H9 (cell line): ENCODE measurements around the gene CENPQ. TPM values are rescaled to one million over a fixed set of nuclear protein-coding genes. Genes with fewer than 3 reads are reported as not detected.

ENCODE experiments used
- DNase-seq: peaks from one replicate; pipeline ENCODE4 v3.0.0-alpha.2; 2017
- H2AFZ ChIP-seq: one replicate; pipeline ENCODE4 v1.6.1; 2013; ENCODE audit warnings: mild to moderate bottlenecking, low read length, control low read depth, moderate library complexity
- H2AK5ac ChIP-seq: 2 replicates; pipeline ENCODE4 v1.6.1; 2013; ENCODE audit warnings: low read length, control low read depth, mixed read lengths; ENCODE audit not compliant: insufficient read length
- H2BK120ac ChIP-seq: one replicate; pipeline ENCODE4 v1.6.1; 2013; ENCODE audit warnings: low read depth, mild to moderate bottlenecking, low read length, control low read depth, inconsistent platforms; ENCODE audit not compliant: poor library complexity, severe bottlenecking
- H2BK12ac ChIP-seq: 2 replicates; pipeline ENCODE4 v1.6.1; 2013; ENCODE audit warnings: low read length, control low read depth, mixed read lengths, low read depth; ENCODE audit not compliant: insufficient read length
- H2BK15ac ChIP-seq: 2 replicates; pipeline ENCODE4 v1.6.1; 2013; ENCODE audit warnings: low read depth, low read length, control low read depth
- H2BK20ac ChIP-seq: one replicate; pipeline ENCODE4 v1.6.1; 2013; ENCODE audit warnings: low read depth, mild to moderate bottlenecking, low read length, control low read depth, inconsistent platforms; ENCODE audit not compliant: poor library complexity, severe bottlenecking
- H2BK5ac ChIP-seq: 2 replicates; pipeline ENCODE4 v1.6.1; 2013; ENCODE audit warnings: low read length, control low read depth, mixed read lengths; ENCODE audit not compliant: insufficient read length
- H3K14ac ChIP-seq: 2 replicates; pipeline ENCODE4 v1.6.1; 2013; ENCODE audit warnings: low read length, control low read depth; ENCODE audit not compliant: insufficient read depth
- H3K18ac ChIP-seq: 2 replicates; pipeline ENCODE4 v1.6.1; 2013; ENCODE audit warnings: low read depth, mild to moderate bottlenecking, mixed read lengths, low read length, control low read depth; ENCODE audit not compliant: insufficient read length
- H3K23ac ChIP-seq: 2 replicates; pipeline ENCODE4 v1.6.1; 2013; ENCODE audit warnings: low read length, control low read depth, mixed read lengths, low read depth; ENCODE audit not compliant: insufficient read length
- H3K23me2 ChIP-seq: 2 replicates; pipeline ENCODE4 v1.6.1; 2013; ENCODE audit warnings: low read depth, mild to moderate bottlenecking, mixed read lengths, low read length, control low read depth; ENCODE audit not compliant: insufficient read length, poor library complexity, severe bottlenecking
- H3K27ac ChIP-seq: 2 replicates; pipeline ENCODE4 v1.5.1; 2013; ENCODE audit warnings: low read length, control low read depth, mixed read lengths, low read depth; ENCODE audit not compliant: insufficient read length
- H3K27me3 ChIP-seq: 2 replicates; pipeline ENCODE4 v1.6.1; 2013; ENCODE audit warnings: low read length, control low read depth, inconsistent platforms; ENCODE audit not compliant: insufficient read depth
- H3K4ac ChIP-seq: 2 replicates; pipeline ENCODE4 v1.6.1; 2013; ENCODE audit warnings: low read depth, mild to moderate bottlenecking, control low read depth, inconsistent platforms, low read length, moderate library complexity
- H3K4me1 ChIP-seq: 2 replicates; pipeline ENCODE4 v1.6.1; 2013; ENCODE audit warnings: low read length, control low read depth, inconsistent platforms; ENCODE audit not compliant: insufficient read depth
- H3K4me2 ChIP-seq: 2 replicates; pipeline ENCODE4 v1.6.1; 2013; ENCODE audit warnings: low read length, control low read depth, mixed read lengths; ENCODE audit not compliant: insufficient read length, insufficient read depth
- H3K56ac ChIP-seq: 2 replicates; pipeline ENCODE4 v1.6.1; 2013; ENCODE audit warnings: low read depth, mild to moderate bottlenecking, mixed read lengths, low read length, control low read depth; ENCODE audit not compliant: insufficient read length
- H3K79me1 ChIP-seq: 2 replicates; pipeline ENCODE4 v1.6.1; 2013; ENCODE audit warnings: low read depth, mild to moderate bottlenecking, moderate library complexity, low read length, control low read depth, inconsistent platforms; ENCODE audit not compliant: insufficient read depth, poor library complexity, severe bottlenecking
- H3K79me2 ChIP-seq: 2 replicates; pipeline ENCODE4 v1.6.1; 2013; ENCODE audit warnings: low read length, control low read depth, inconsistent platforms; ENCODE audit not compliant: insufficient read depth
- H3K9ac ChIP-seq: 2 replicates; pipeline ENCODE4 v1.6.1; 2013; ENCODE audit warnings: low read length, control low read depth, mixed read lengths; ENCODE audit not compliant: insufficient read length; ENCODE audit errors: extremely low read depth
- H3K9me3 ChIP-seq: one replicate; pipeline ENCODE4 v1.6.1; 2013; ENCODE audit warnings: low read depth, low read length, inconsistent platforms; ENCODE audit not compliant: control insufficient read depth
- H3T11ph ChIP-seq: one replicate; pipeline ENCODE4 v1.6.1; 2013; ENCODE audit warnings: mild to moderate bottlenecking, low read length, control low read depth, inconsistent platforms
- H4K20me1 ChIP-seq: one replicate; pipeline ENCODE4 v1.6.1; 2013; ENCODE audit not compliant: control insufficient read depth, insufficient read length, insufficient read depth
- H4K5ac ChIP-seq: 2 replicates; pipeline ENCODE4 v1.6.1; 2013; ENCODE audit warnings: low read depth, mild to moderate bottlenecking, mixed read lengths, low read length, control low read depth; ENCODE audit not compliant: insufficient read length
- H4K8ac ChIP-seq: replicated peaks from 2 replicates; pipeline ENCODE4 v1.6.1; 2013; ENCODE audit warnings: low read length, control low read depth, mixed read lengths, low read depth; ENCODE audit not compliant: insufficient read length
- H4K91ac ChIP-seq: 2 replicates; pipeline ENCODE4 v1.6.1; 2013; ENCODE audit warnings: low read depth, mild to moderate bottlenecking, moderate library complexity, mixed read lengths, low read length, control low read depth; ENCODE audit not compliant: insufficient read length
- H3K27ac Mint-ChIP-seq, 3 experiments: 2 replicates in 2 of 3; 3 replicates in 1 of 3; pipeline ENCODE4 v1.8.0; 2020 to 2021; ENCODE audit warnings: mixed read lengths in 3 of 3, mild to moderate bottlenecking in 1 of 3, moderate library complexity in 1 of 3
- H3K27me3 Mint-ChIP-seq: 2 replicates; pipeline ENCODE4 v1.8.0; 2021; ENCODE audit warnings: low read depth, mild to moderate bottlenecking, moderate library complexity, mixed read lengths
- H3K36me3 Mint-ChIP-seq, 3 experiments: 2 replicates in 2 of 3; 3 replicates in 1 of 3; pipeline ENCODE4 v1.8.0; 2020 to 2021; ENCODE audit warnings: low read depth in 3 of 3, mixed read lengths in 3 of 3; ENCODE audit not compliant: insufficient read depth in 1 of 3
- H3K4me1 Mint-ChIP-seq, 2 experiments: 2 replicates each; pipeline ENCODE4 v1.8.0; 2020; ENCODE audit warnings: mixed read lengths in 2 of 2
- H3K4me3 Mint-ChIP-seq, 2 experiments: 2 replicates in 1 of 2; 3 replicates in 1 of 2; pipeline ENCODE4 v1.8.0; 2020 to 2021; ENCODE audit warnings: mild to moderate bottlenecking in 2 of 2, mixed read lengths in 2 of 2, moderate library complexity in 1 of 2
- H3K9me3 Mint-ChIP-seq, 2 experiments: 2 replicates in 1 of 2; 3 replicates in 1 of 2; pipeline ENCODE4 v1.8.0; 2020; ENCODE audit warnings: mild to moderate bottlenecking in 2 of 2, mixed read lengths in 2 of 2, moderate library complexity in 1 of 2
- WGBS: extraction: QIAGEN DNeasy Blood & Tissue Kit; methylation state at CpG from one replicate; pipeline ENCODE4 v1.1.7; 2013; ENCODE audit warnings: missing lambda C conversion rate, low lambda C conversion rate, mixed read lengths; ENCODE audit not compliant: insufficient read length; ENCODE audit errors: extremely low coverage; 5-methylcytosine and 5-hydroxymethylcytosine counted together
- total RNA-seq: library from RNA; stranded (reverse); gene quantifications from 2 replicates; pipeline ENCODE4 v1.2.1, GENCODE V29; 2021
- TF ChIP-seq, protein P1 (sequence below): fragments of 200-600 bp; sonication (generic); conservative IDR thresholded peaks from 3 replicates; pipeline ENCODE4 v1.8.0; 2021; ENCODE audit warnings: antibody characterized with exemption, mild to moderate bottlenecking

CENPQ gene
- total RNA-seq, 1 experiment from 2014 or later, result 15.5 TPM

DNA sequence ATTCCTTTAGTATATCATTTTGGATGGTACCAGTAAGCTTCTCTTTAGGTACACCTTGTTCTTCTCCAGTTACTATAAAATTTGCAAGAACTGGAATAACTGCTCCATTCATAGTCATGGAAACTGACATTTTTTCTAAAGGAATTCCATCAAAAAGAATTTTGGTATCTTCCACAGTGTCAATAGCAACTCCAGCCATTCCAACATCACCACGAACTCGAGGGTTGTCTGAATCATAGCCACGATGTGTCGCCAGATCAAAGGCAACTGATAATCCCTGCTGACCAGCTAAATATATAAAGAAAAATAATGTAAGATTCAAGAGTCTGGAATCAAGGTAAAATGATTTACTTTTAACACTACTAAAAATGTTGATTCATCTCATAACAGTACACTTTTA lies 5.4 kb upstream of the CENPQ start:
- Histone ChIP-seq H3K23ac (no peak overlapping the region), H4K8ac (no peak overlapping the region), H3K14ac (no peak overlapping the region), H4K91ac (no peak overlapping the region), H2AFZ (no peak overlapping the region), H2BK5ac (no peak overlapping the region), H3K18ac (no peak overlapping the region), H3T11ph (no peak overlapping the region), H3K79me2 (no peaks in the 10 kb centered on the region), H3K27me3 (no peaks in the 10 kb centered on the region), H3K23me2 (no peaks in the 10 kb centered on the region), H2BK20ac (no peak overlapping the region), H3K4me1 (no peaks in the 10 kb centered on the region), H3K9me3 (no peaks in the 10 kb centered on the region), H2BK120ac (no peak overlapping the region), H3K9ac (no peak overlapping the region), H3K79me1 (no peaks in the 10 kb centered on the region), H3K4me2 (no peak overlapping the region), H3K56ac (no peak overlapping the region), H4K20me1 (no peaks in the 10 kb centered on the region), H3K27ac (no peak overlapping the region), H2BK12ac (no peak overlapping the region), H2BK15ac (no peak overlapping the region), H3K4ac (no peak overlapping the region), H2AK5ac (no peak overlapping the region), H4K5ac (no peak overlapping the region)
- Mint-ChIP-seq H3K9me3 (no peaks in the 10 kb centered on the region), H3K36me3 (peaks cover 0 to 5% (median 4%) of the 10 kb centered on the region in 3 experiments; a peak in 3 of 7 replicates), H3K27me3 (no peaks in the 10 kb centered on the region), H3K4me3 (no peak overlapping the region), H3K4me1 (peaks cover 6 to 8% of the 10 kb centered on the region in 2 experiments), H3K27ac (no peak overlapping the region)
- TF ChIP-seq, protein P1, sequence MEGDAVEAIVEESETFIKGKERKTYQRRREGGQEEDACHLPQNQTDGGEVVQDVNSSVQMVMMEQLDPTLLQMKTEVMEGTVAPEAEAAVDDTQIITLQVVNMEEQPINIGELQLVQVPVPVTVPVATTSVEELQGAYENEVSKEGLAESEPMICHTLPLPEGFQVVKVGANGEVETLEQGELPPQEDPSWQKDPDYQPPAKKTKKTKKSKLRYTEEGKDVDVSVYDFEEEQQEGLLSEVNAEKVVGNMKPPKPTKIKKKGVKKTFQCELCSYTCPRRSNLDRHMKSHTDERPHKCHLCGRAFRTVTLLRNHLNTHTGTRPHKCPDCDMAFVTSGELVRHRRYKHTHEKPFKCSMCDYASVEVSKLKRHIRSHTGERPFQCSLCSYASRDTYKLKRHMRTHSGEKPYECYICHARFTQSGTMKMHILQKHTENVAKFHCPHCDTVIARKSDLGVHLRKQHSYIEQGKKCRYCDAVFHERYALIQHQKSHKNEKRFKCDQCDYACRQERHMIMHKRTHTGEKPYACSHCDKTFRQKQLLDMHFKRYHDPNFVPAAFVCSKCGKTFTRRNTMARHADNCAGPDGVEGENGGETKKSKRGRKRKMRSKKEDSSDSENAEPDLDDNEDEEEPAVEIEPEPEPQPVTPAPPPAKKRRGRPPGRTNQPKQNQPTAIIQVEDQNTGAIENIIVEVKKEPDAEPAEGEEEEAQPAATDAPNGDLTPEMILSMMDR, result no peak
- no peak for DNase-seq
- WGBS, result no CpG with 5 or more reads among the region's 4 CpGs
